ENCODE results near the gene TMEM125.

The TMEM125 gene

DNA sequence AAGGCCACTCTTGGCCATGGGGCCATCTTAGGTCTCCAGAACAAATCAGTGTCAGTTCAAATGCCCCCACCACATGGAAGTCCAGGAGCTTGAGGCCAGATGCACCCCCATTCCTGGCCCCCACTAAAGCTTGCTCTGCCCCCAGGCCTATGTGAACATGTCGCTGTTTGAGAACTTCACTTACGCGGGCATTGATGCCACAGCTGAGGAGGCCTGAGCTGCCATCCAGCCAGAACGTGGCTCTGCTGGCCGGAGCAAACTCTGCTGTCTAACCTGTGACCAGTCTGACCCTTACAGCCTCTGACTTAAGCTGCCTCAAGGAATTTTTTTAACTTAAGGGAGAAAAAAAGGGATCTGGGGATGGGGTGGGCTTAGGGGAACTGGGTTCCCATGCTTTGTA, 52.7 kb downstream of the TMEM125 start:
- ATAC-seq (ENCODE audit: low read depth) (no peak), DNase-seq (ENCODE audit: low spot score) (no peak)
- H3K27me3 ChIP-seq (ENCODE audit: insufficient read depth, poor library complexity, severe bottlenecking), result no peaks in the 10 kb centered on the region
- H3K9me3 ChIP-seq (ENCODE audit: severe bottlenecking), result peaks cover 7% of the 10 kb centered on the region
- no peak overlapping the region for H3K27ac ChIP-seq (ENCODE audit: poor library complexity, severe bottlenecking)
- no peaks in the 10 kb centered on the region for H3K36me3 ChIP-seq (ENCODE audit: low read depth)
- TF ChIP-seq, protein P1, sequence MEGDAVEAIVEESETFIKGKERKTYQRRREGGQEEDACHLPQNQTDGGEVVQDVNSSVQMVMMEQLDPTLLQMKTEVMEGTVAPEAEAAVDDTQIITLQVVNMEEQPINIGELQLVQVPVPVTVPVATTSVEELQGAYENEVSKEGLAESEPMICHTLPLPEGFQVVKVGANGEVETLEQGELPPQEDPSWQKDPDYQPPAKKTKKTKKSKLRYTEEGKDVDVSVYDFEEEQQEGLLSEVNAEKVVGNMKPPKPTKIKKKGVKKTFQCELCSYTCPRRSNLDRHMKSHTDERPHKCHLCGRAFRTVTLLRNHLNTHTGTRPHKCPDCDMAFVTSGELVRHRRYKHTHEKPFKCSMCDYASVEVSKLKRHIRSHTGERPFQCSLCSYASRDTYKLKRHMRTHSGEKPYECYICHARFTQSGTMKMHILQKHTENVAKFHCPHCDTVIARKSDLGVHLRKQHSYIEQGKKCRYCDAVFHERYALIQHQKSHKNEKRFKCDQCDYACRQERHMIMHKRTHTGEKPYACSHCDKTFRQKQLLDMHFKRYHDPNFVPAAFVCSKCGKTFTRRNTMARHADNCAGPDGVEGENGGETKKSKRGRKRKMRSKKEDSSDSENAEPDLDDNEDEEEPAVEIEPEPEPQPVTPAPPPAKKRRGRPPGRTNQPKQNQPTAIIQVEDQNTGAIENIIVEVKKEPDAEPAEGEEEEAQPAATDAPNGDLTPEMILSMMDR (IDR thresholded peaks at IDR 0.05; ENCODE audit: poor library complexity, severe bottlenecking), result no peak
- no peaks in the 10 kb centered on the region for H3K4me1 ChIP-seq (ENCODE audit: insufficient read depth, poor library complexity, severe bottlenecking)
- no peak overlapping the region for H3K4me3 ChIP-seq (ENCODE audit: severe bottlenecking)
